HepG2 (cell line): ENCODE measurements around the gene SLC2A2. TPM values are rescaled to one million over a fixed set of nuclear protein-coding genes. Genes with fewer than 3 reads are reported as not detected.
A peak's percentile ranks its signal among the peaks of the same experiment; 100 is the strongest.

ENCODE experiments used
- ARID5B ChIP-seq: IDR thresholded peaks from 2 replicates; pipeline ENCODE4 v1.4.0; 2020; ENCODE audit warnings: mild to moderate bottlenecking, missing genetic modification reagents
- ATRX ChIP-seq: sonication (generic); formaldehyde crosslinking; IDR thresholded peaks from 2 replicates; pipeline ENCODE4 v1.4.0; 2020; ENCODE audit warnings: missing genetic modification reagents, borderline replicate concordance
- BCL6 ChIP-seq: IDR thresholded peaks from 2 replicates; pipeline ENCODE4 v1.6.1; 2016; ENCODE audit warnings: missing genetic modification reagents, missing compliant biosample characterization
- FOXJ3 ChIP-seq: sonication (generic); formaldehyde crosslinking; IDR thresholded peaks from 2 replicates; pipeline ENCODE4 v1.4.0; 2020; ENCODE audit warnings: missing genetic modification reagents, mild to moderate bottlenecking, borderline replicate concordance
- ISL2 ChIP-seq: sonication (generic); formaldehyde crosslinking; IDR thresholded peaks from 2 replicates; pipeline ENCODE4 v1.5.0; 2020; ENCODE audit warnings: missing genetic modification reagents
- MED1 ChIP-seq: sonication (generic); formaldehyde crosslinking; IDR thresholded peaks from 2 replicates; pipeline ENCODE4 v1.4.0; 2020; ENCODE audit warnings: missing genetic modification reagents
- NFKB2 ChIP-seq: sonication (generic); formaldehyde crosslinking; IDR thresholded peaks from 2 replicates; pipeline ENCODE4 v1.4.0; 2020; ENCODE audit warnings: missing genetic modification reagents, borderline replicate concordance
- PAXIP1 ChIP-seq: sonication (generic); formaldehyde crosslinking; conservative IDR thresholded peaks from 2 replicates; pipeline ENCODE4 v1.4.0; 2020; ENCODE audit warnings: mild to moderate bottlenecking, missing genetic modification reagents, moderate library complexity
- TBX3 ChIP-seq: fragments of 450-650 bp; IDR thresholded peaks from 2 replicates; pipeline ENCODE4 v1.6.1; 2017; ENCODE audit warnings: antibody characterized with exemption, mild to moderate bottlenecking, inconsistent platforms, borderline replicate concordance
- TCF7 ChIP-seq: sonication (generic); IDR thresholded peaks from 2 replicates; pipeline ENCODE4 v1.6.1; 2016; ENCODE audit warnings: antibody characterized with exemption, low read depth
- TERF1 ChIP-seq: sonication (generic); formaldehyde crosslinking; IDR thresholded peaks from 2 replicates; pipeline ENCODE4 v1.8.0; 2022; ENCODE audit warnings: mild to moderate bottlenecking, missing genetic modification reagents, moderate library complexity
- ZBTB46 ChIP-seq: sonication (generic); formaldehyde crosslinking; IDR thresholded peaks from 2 replicates; pipeline ENCODE4 v1.4.0; 2020; ENCODE audit warnings: mild to moderate bottlenecking, missing genetic modification reagents, borderline replicate concordance
- ZNF251 ChIP-seq: sonication (generic); formaldehyde crosslinking; IDR thresholded peaks from 2 replicates; pipeline ENCODE4 v1.9.0; 2021; ENCODE audit warnings: mild to moderate bottlenecking, missing genetic modification reagents
- ZNF629 ChIP-seq: sonication (generic); formaldehyde crosslinking; conservative IDR thresholded peaks from 2 replicates; pipeline ENCODE4 v1.5.0; 2020; ENCODE audit warnings: missing genetic modification reagents
- ZNF652 ChIP-seq: IDR thresholded peaks from 2 replicates; pipeline ENCODE4 v1.6.1; 2016; ENCODE audit warnings: low read depth, borderline replicate concordance
- ZSCAN29 ChIP-seq: sonication (generic); formaldehyde crosslinking; conservative IDR thresholded peaks from 2 replicates; pipeline ENCODE4 v1.4.0; 2020; ENCODE audit warnings: mild to moderate bottlenecking, missing genetic modification reagents
- polyA plus RNA-seq, 8 experiments: library from polyadenylated mRNA; depleted of rRNA in 3 of 8; stranded (reverse) in 7 of 8; unstranded in 1 of 8; fragments of >200 nt; fragmentation: Illumina TruSeq in 4 of 8; extraction: Trizol in 4 of 8; gene quantifications; 2 replicates each; pipeline versions ENCODE4 v1.2.1 to v1.2.3, GENCODE V29; 2011 to 2016; ENCODE audit warnings: low read depth in 4 of 8, missing spikeins in 1 of 8, mixed read lengths in 1 of 8; ENCODE audit not compliant: insufficient read depth in 1 of 8
- total RNA-seq, 5 experiments: library from RNA; depleted of rRNA; stranded (reverse); fragments of >200 nt; fragmentation: Illumina TruSeq; extraction: Trizol; gene quantifications; 2 replicates each; pipeline ENCODE4 v1.2.3, GENCODE V29; 2016; ENCODE audit warnings: low read depth in 1 of 5

Gene SLC2A2
- total and polyA plus RNA-seq, 2 of the 13 experiments (the other 11 are each of a cell fraction or from before 2014, with no cell fraction given): 19.5 to 23.2 TPM

- peak; percentile 74; the same call in 1 of the 2 replicates for TF ChIP-seq ARID5B
- TF ChIP-seq TCF7: peak; percentile 58; the same call in 1 of the 2 replicates
- TF ChIP-seq NFKB2 (CRISPR knock-in tag): no peak
- TF ChIP-seq PAXIP1 (CRISPR knock-in tag): peak; percentile 60
- no peak for TF ChIP-seq ZBTB46 (CRISPR knock-in tag)
- TF ChIP-seq ATRX (CRISPR knock-in tag): no peak
- TF ChIP-seq ISL2: peak; percentile 55
- no peak for TF ChIP-seq ZNF629 (CRISPR knock-in tag)
- peak; percentile 16; the same call in 1 of the 2 replicates for TF ChIP-seq BCL6
- TF ChIP-seq TERF1 (CRISPR knock-in tag): no peak
- peak; percentile 72; the same call in 1 of the 2 replicates for TF ChIP-seq TBX3
- no peak for TF ChIP-seq ZNF251 (CRISPR knock-in tag)
- peak; percentile 47; the same call in 1 of the 2 replicates for TF ChIP-seq FOXJ3 (CRISPR knock-in tag)
- TF ChIP-seq MED1 (CRISPR knock-in tag): peak; percentile 88
- TF ChIP-seq ZSCAN29 (CRISPR knock-in tag): no peak
- TF ChIP-seq ZNF652 (CRISPR knock-in tag): peak; percentile 94
Observed at GRCh38 chr3:170999737-171000242, 26.7 kb downstream of the SLC2A2 start (continued).
